Measurements from ENCODE around the gene MARK2.

DNA sequence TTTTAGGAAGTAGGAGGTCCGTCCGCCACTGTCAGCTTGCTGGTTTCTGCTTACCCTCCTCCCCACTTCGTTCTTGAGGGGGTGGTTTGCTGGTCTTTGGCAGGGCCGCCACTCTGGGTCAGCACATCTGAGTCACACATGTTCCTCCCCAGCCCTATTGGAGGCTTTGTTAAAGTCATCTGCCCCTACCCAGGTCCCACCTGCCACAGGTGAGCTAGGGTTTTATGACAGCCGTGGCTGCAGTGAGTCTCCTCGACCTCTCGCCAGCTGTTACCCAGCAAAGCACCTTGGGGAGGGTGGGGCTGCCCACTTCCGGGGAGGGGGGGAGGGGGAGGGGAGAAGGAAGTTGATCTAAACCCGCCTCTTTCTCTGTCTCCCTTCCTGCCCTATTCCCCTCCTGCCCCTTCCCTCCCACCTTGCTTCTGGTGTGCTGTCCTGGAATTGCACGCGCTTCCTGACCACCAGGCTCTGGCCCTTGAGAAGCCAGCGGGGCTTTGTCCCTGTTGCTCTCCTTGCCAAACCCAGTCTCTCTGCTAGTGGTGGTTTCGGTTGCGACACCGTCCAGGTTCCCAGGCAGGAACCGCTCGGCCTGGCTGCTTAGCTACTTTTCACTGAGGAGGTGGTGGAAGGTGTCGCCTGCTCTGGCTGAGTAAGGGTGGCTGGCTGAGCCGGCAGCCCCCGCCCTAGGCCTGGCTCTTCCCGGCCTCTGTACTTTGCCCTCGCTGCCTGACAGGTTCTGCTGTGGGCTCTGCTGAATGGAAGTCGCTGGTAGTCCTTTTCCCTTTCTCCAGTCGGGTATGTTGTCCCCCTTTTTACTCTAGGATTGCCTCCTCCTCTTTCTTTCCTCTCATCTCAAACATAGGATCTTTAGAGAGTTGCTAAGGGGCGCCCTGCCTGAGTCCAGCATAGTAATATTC lies 49.5 kb downstream of the MARK2 start:
- TF ChIP-seq, protein P1, sequence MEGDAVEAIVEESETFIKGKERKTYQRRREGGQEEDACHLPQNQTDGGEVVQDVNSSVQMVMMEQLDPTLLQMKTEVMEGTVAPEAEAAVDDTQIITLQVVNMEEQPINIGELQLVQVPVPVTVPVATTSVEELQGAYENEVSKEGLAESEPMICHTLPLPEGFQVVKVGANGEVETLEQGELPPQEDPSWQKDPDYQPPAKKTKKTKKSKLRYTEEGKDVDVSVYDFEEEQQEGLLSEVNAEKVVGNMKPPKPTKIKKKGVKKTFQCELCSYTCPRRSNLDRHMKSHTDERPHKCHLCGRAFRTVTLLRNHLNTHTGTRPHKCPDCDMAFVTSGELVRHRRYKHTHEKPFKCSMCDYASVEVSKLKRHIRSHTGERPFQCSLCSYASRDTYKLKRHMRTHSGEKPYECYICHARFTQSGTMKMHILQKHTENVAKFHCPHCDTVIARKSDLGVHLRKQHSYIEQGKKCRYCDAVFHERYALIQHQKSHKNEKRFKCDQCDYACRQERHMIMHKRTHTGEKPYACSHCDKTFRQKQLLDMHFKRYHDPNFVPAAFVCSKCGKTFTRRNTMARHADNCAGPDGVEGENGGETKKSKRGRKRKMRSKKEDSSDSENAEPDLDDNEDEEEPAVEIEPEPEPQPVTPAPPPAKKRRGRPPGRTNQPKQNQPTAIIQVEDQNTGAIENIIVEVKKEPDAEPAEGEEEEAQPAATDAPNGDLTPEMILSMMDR (IDR thresholded peaks at IDR 0.05): no peak
- TF ChIP-seq POLR2A (IDR thresholded peaks at IDR 0.05): no peak

Measured in heart left ventricle (tissue), 13 donors.